G401.6 (cell line): Measurements from ENCODE around the gene NLRP12.
"Not testable (repeated sequence)": the region's sequence is repeated elsewhere in the genome, so short reads cannot be mapped to it uniquely, and the experiment has no call there.

Source experiments
- FAIRE-seq: peaks from 2 replicates; lab custom pipeline; 2012; peaks lifted over from hg19 to GRCh38; lab: Jason Lieb, UNC

Gene NLRP12

GRCh38 chr19:53774491-53774890, 49.6 kb downstream of the NLRP12 start:
- not testable (repeated sequence) for FAIRE-seq

DNA sequence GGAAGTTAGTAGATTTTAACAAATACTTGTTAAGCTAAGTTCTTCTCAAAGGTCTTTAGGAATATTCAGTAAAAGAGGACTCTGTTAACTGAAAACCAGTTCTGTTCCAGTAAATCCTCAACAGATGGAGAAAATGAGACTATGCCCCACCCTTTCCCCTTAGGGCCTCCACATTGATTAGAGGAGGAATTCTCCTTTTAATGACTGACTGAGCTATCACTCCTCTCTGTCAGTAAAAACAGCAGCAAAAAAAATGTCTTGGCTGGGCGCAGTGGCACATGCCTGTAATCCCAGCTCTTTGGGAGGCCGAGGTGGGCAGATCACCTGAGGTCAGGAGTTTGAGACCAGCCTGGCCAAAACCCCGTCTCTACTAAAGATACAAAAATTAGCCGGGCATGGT, 50.1 kb downstream of the NLRP12 start:
- no peak for FAIRE-seq

- FAIRE-seq = peak; percentile 94
Measured at GRCh38 chr19:53772943-53773342, 51.2 kb downstream of the NLRP12 start.

DNA sequence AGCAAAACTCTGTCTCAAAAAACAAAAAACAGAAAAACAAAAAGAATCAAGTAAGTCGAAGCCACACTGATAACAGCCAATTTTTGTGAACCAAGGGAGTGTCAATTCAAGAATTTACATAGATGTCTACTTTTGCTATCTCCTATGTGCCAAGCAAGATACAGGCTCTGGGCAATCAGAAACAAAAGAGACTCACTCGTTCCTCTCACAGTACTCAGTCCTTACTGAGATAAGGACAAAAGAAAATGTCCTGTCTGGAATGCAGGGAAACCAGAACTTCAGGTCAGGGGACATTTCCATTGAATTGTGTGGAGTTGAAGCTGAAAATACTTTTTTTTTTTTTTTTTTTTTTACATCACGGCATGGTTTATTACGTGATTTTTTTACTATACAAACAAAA, 53.0 kb downstream of the NLRP12 start:
- FAIRE-seq = no peak

- not testable (repeated sequence) for FAIRE-seq
Measured at GRCh38 chr19:53769696-53770309, 54.3 kb downstream of the NLRP12 start.

GRCh38 chr19:53768401-53768800, 55.7 kb downstream of the NLRP12 start:
- FAIRE-seq = no peak

- FAIRE-seq = not testable (repeated sequence)
Measured at GRCh38 chr19:53758991-53759390, 65.1 kb downstream of the NLRP12 start.
